ENCODE results near the gene AUTS2. TPM values are rescaled to one million over a fixed set of nuclear protein-coding genes. Genes with fewer than 3 reads are reported as not detected.

AUTS2 gene
- total RNA-seq, 1 experiment from 2014 or later: 2.5 TPM

DNA sequence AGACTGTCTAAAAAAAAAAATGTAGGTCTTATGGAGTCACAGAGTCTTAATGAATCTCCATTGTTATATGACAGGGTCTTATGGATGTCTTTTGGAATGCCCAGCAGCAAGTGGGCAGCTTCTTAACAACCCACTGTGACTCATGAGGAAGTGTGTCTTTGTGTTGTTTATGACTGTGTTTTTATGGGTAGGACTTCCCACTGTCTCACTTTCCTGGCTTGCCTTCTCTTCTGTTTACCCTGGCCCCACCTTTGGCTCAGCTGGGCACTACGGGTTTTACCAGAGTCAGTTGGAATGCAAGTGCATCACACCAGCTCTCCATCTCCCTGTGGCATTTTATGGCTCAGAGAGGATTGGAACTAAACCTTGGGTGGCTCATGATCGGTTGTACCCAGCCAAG, 580.5 kb downstream of the AUTS2 start:
- TF ChIP-seq SIN3A (IDR thresholded peaks at IDR 0.05; ENCODE audit: borderline replicate concordance, insufficient read depth, low read depth, low read length): no peak
- no peak for TF ChIP-seq TCF7L2 (IDR thresholded peaks at IDR 0.05; ENCODE audit: low read depth, low read length)
- no peak for TF ChIP-seq POLR2AphosphoS5 (IDR thresholded peaks at IDR 0.05; ENCODE audit: low read depth, low read length)
- TF ChIP-seq, protein P1, sequence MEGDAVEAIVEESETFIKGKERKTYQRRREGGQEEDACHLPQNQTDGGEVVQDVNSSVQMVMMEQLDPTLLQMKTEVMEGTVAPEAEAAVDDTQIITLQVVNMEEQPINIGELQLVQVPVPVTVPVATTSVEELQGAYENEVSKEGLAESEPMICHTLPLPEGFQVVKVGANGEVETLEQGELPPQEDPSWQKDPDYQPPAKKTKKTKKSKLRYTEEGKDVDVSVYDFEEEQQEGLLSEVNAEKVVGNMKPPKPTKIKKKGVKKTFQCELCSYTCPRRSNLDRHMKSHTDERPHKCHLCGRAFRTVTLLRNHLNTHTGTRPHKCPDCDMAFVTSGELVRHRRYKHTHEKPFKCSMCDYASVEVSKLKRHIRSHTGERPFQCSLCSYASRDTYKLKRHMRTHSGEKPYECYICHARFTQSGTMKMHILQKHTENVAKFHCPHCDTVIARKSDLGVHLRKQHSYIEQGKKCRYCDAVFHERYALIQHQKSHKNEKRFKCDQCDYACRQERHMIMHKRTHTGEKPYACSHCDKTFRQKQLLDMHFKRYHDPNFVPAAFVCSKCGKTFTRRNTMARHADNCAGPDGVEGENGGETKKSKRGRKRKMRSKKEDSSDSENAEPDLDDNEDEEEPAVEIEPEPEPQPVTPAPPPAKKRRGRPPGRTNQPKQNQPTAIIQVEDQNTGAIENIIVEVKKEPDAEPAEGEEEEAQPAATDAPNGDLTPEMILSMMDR (IDR thresholded peaks at IDR 0.05): no peak
- POLR2A ChIA-PET: no interaction called here
- DNase-seq (ENCODE audit: low read depth, low spot score): no peak
- H3K9me3 ChIP-seq (ENCODE audit: control insufficient read depth, insufficient read depth, low read depth, low read length): no peaks in the 10 kb centered on the region
- ATAC-seq: no peak
- no peak overlapping the region for H3K27ac ChIP-seq (ENCODE audit: low read length)
- in situ Hi-C loops (cut with HindIII; ENCODE audit: low pct_unique_long_range_greater_than_20kb, low sequenced_read_pairs): no loop called here
- CTCF ChIA-PET: no interaction called here
- intact Hi-C loops (cut with micrococcal nuclease; ENCODE audit: unreplicated experiment): no loop called here
- no peaks in the 10 kb centered on the region for H3K36me3 ChIP-seq (ENCODE audit: control insufficient read depth, insufficient read depth, low read length)
- no peaks in the 10 kb centered on the region for H3K4me1 ChIP-seq (ENCODE audit: control insufficient read depth, insufficient read depth, low read length)
- no TSS peak for BruUV-seq (replicated peaks)
- H3K27me3 ChIP-seq (ENCODE audit: control insufficient read depth, insufficient read depth, low read length): no peaks in the 10 kb centered on the region
- H3K4me3 ChIP-seq (ENCODE audit: low read depth in 2 of 2, low read length in 2 of 2): no peak overlapping the region

DNA sequence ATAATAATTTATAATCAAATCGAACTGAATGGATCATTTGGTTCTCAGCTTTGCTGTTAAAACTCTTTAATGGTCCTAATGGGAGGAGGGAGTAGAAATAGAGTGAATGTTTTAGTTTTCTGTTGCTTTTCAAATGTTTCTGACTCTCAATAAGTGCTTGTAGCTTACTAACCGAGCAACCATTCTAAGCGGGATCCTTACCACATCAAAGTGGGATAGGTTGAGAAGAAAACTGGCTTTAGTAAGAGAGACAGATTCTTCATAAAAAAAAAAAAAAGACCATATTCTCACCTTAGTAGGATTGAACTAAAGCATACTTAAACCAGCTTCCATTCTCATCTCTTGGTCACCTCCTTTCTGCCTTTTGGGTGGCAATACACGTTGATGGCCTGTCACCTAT, 584.2 kb downstream of the AUTS2 start:
- no peaks in the 10 kb centered on the region for H3K9me3 ChIP-seq (ENCODE audit: control insufficient read depth, insufficient read depth, low read depth, low read length)
- no peaks in the 10 kb centered on the region for H3K27me3 ChIP-seq (ENCODE audit: control insufficient read depth, insufficient read depth, low read length)
- H3K4me3 ChIP-seq (ENCODE audit: low read depth in 2 of 2, low read length in 2 of 2): no peak overlapping the region
- ATAC-seq: no peak
- no peak overlapping the region for H3K27ac ChIP-seq (ENCODE audit: low read length)
- DNase-seq (ENCODE audit: low read depth, low spot score): no peak
- POLR2A ChIA-PET: interaction anchor here (0.6 kb wide), 1 partner anchor 343 kb away, joined by 6 read pairs; no protein-coding TSS in a partner anchor
- in situ Hi-C loops (cut with HindIII; ENCODE audit: low pct_unique_long_range_greater_than_20kb, low sequenced_read_pairs) (no loop called here), intact Hi-C loops (cut with micrococcal nuclease; ENCODE audit: unreplicated experiment) (no loop called here)
- no peaks in the 10 kb centered on the region for H3K4me1 ChIP-seq (ENCODE audit: control insufficient read depth, insufficient read depth, low read length)
- no TSS peak for BruUV-seq (replicated peaks)
- TF ChIP-seq, protein P1 (IDR thresholded peaks at IDR 0.05): no peak
- no peak for TF ChIP-seq TCF7L2 (IDR thresholded peaks at IDR 0.05; ENCODE audit: low read depth, low read length)
- no peak for TF ChIP-seq SIN3A (IDR thresholded peaks at IDR 0.05; ENCODE audit: borderline replicate concordance, insufficient read depth, low read depth, low read length)
- no peak for TF ChIP-seq POLR2AphosphoS5 (IDR thresholded peaks at IDR 0.05; ENCODE audit: low read depth, low read length)
- TF ChIP-seq, protein P2, sequence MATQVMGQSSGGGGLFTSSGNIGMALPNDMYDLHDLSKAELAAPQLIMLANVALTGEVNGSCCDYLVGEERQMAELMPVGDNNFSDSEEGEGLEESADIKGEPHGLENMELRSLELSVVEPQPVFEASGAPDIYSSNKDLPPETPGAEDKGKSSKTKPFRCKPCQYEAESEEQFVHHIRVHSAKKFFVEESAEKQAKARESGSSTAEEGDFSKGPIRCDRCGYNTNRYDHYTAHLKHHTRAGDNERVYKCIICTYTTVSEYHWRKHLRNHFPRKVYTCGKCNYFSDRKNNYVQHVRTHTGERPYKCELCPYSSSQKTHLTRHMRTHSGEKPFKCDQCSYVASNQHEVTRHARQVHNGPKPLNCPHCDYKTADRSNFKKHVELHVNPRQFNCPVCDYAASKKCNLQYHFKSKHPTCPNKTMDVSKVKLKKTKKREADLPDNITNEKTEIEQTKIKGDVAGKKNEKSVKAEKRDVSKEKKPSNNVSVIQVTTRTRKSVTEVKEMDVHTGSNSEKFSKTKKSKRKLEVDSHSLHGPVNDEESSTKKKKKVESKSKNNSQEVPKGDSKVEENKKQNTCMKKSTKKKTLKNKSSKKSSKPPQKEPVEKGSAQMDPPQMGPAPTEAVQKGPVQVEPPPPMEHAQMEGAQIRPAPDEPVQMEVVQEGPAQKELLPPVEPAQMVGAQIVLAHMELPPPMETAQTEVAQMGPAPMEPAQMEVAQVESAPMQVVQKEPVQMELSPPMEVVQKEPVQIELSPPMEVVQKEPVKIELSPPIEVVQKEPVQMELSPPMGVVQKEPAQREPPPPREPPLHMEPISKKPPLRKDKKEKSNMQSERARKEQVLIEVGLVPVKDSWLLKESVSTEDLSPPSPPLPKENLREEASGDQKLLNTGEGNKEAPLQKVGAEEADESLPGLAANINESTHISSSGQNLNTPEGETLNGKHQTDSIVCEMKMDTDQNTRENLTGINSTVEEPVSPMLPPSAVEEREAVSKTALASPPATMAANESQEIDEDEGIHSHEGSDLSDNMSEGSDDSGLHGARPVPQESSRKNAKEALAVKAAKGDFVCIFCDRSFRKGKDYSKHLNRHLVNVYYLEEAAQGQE (IDR thresholded peaks at IDR 0.05; ENCODE audit: insufficient read depth in 1 of 2, low read depth in 2 of 2, low read length in 1 of 2): no peak
- no peaks in the 10 kb centered on the region for H3K36me3 ChIP-seq (ENCODE audit: control insufficient read depth, insufficient read depth, low read length)
- CTCF ChIA-PET: no interaction called here

Measured in Panc1 (cell line).